GM12878 (cell line): Measurements from ENCODE around the gene UGGT1. TPM values are rescaled to one million over a fixed set of nuclear protein-coding genes. Genes with fewer than 3 reads are reported as not detected.

Experiments used
- ATAC-seq: fragments of 200-7000 bp; cut with Tn5 transposase; 3 replicates; pipeline ENCODE4 v1.9.1; 2020; ENCODE audit warnings: mild to moderate bottlenecking, moderate library complexity
- BruUV-seq: library from RNA; stranded (reverse); fragments of 400-500 nt; replicated peaks from 2 replicates; lab custom pipeline; 2021; lab: Mats Ljungman, UMichigan
- CTCF ChIA-PET: fragments of 300-600 bp; sonication (Branson Sonifier 250); formaldehyde crosslinking; extraction: SDS; loops from one replicate; lab custom pipeline; 2021; ENCODE audit warnings: inconsistent platforms; lab: Yijun Ruan, JAX
- POLR2A ChIA-PET: fragments of 350-600 bp; formaldehyde crosslinking; extraction: SDS; loops from one replicate; lab custom pipeline; 2021; ENCODE audit warnings: inconsistent platforms; lab: Charles Lee
- RAD21 ChIA-PET: fragments of 300-600 bp; sonication (Branson Sonifier 250); formaldehyde crosslinking; loops from one replicate; lab custom pipeline; 2023; ENCODE audit warnings: antibody characterized with exemption; ENCODE audit not compliant: unreplicated experiment; lab: Charles Lee
- SMC1A ChIA-PET: fragments of 300-600 bp; sonication (Branson Sonifier 250); formaldehyde crosslinking; loops from one replicate; lab custom pipeline; 2023; ENCODE audit not compliant: unreplicated experiment, uncharacterized antibody; lab: Charles Lee
- DNase-seq: peaks from one replicate; pipeline ENCODE4 v3.0.0-alpha.2; 2011; ENCODE audit warnings: low read depth, low spot score
- FAIRE-seq: peaks from 3 replicates; lab custom pipeline; 2011; peaks lifted over from hg19 to GRCh38; lab: Jason Lieb, UNC
- H2AFZ ChIP-seq: 2 replicates; pipeline ENCODE4 v1.6.0; 2011; ENCODE audit warnings: low read depth, low read length, control low read depth; ENCODE audit not compliant: control insufficient read depth
- H3K27ac ChIP-seq: 2 replicates; pipeline ENCODE4 v1.5.1; 2011; ENCODE audit warnings: control low read depth; ENCODE audit not compliant: control insufficient read depth, insufficient read depth
- H3K27me3 ChIP-seq, 2 experiments: replicated peaks in 1 of 2; 2 replicates each; pipeline versions ENCODE4 v1.6.0 to v1.6.1; 2011; ENCODE audit warnings: low read length in 1 of 2; ENCODE audit not compliant: control insufficient read depth in 2 of 2, insufficient read depth in 2 of 2
- H3K36me3 ChIP-seq, 2 experiments: 2 replicates each; pipeline ENCODE4 v1.5.1; 2011; ENCODE audit warnings: low read length in 1 of 2; ENCODE audit not compliant: control insufficient read depth in 2 of 2, insufficient read depth in 2 of 2
- H3K4me1 ChIP-seq: 2 replicates; pipeline ENCODE4 v1.6.1; 2011; ENCODE audit warnings: mild to moderate bottlenecking, low read length, moderate library complexity, mixed read lengths; ENCODE audit not compliant: control insufficient read depth, insufficient read depth
- H3K4me2 ChIP-seq: 2 replicates; pipeline ENCODE4 v1.6.0; 2011; ENCODE audit warnings: control low read depth; ENCODE audit not compliant: control insufficient read depth, insufficient read depth
- H3K4me3 ChIP-seq: fragments of 200-600 bp; sonication (generic); 2 replicates; pipeline ENCODE4 v1.5.1; 2016
- H3K79me2 ChIP-seq: 2 replicates; pipeline ENCODE4 v1.6.0; 2011; ENCODE audit warnings: low read length; ENCODE audit not compliant: control insufficient read depth, insufficient read depth
- H3K9ac ChIP-seq: 2 replicates; pipeline ENCODE4 v1.8.0; 2011; ENCODE audit warnings: low read length, control low read depth, mixed read lengths; ENCODE audit not compliant: control insufficient read depth, insufficient read depth
- H3K9me3 ChIP-seq: replicated peaks from 3 replicates; pipeline ENCODE4 v1.5.1; 2011; ENCODE audit warnings: mild to moderate bottlenecking, low read length; ENCODE audit not compliant: control insufficient read depth, insufficient read depth
- H4K20me1 ChIP-seq: 2 replicates; pipeline ENCODE4 v1.6.0; 2011; ENCODE audit not compliant: control insufficient read depth, insufficient read depth
- CHD2 ChIP-seq: IDR thresholded peaks from 2 replicates; pipeline ENCODE4 v1.6.1; 2011; ENCODE audit warnings: low read depth, low read length, improper control_type of control experiment, borderline replicate concordance
- GATAD2B ChIP-seq: fragments of 450-650 bp; conservative IDR thresholded peaks from 2 replicates; pipeline ENCODE4 v1.6.1; 2017; ENCODE audit warnings: low read depth, mild to moderate bottlenecking, moderate library complexity
- IKZF2 ChIP-seq, 2 experiments: fragments of 450-650 bp; IDR thresholded peaks; 2 replicates each; pipeline ENCODE4 v1.6.1; 2017; ENCODE audit warnings: mild to moderate bottlenecking in 2 of 2, moderate library complexity in 2 of 2
- MYB ChIP-seq: fragments of 150-350 bp; IDR thresholded peaks from 2 replicates; pipeline ENCODE4 v1.6.1; 2014; ENCODE audit warnings: mild to moderate bottlenecking, low read depth, low read length, borderline replicate concordance
- RAD21 ChIP-seq: IDR thresholded peaks from 2 replicates; pipeline ENCODE4 v1.6.1; 2011; ENCODE audit warnings: mild to moderate bottlenecking, low read depth, low read length, moderate library complexity; ENCODE audit not compliant: insufficient read depth
- REST ChIP-seq: IDR thresholded peaks from 2 replicates; pipeline ENCODE4 v1.6.1; 2012; ENCODE audit warnings: mild to moderate bottlenecking, low read depth, low read length
- WGBS: methylation state at CpG from one replicate; pipeline ENCODE4 v1.1.6; 2016; ENCODE audit warnings: low lambda C conversion rate; ENCODE audit not compliant: insufficient replicate concordance, insufficient coverage; ENCODE audit errors: missing lambda C conversion rate; 5-methylcytosine and 5-hydroxymethylcytosine counted together
- in situ Hi-C: fragments of 300-500 bp; cut with MboI; formaldehyde crosslinking; loops from 9 replicates; pipeline ENCODE4 v1.14.3; 2018; ENCODE audit warnings: mixed read lengths
- intact Hi-C: fragments of 100-400 bp; cut with micrococcal nuclease; formaldehyde crosslinking; loops from one replicate; pipeline ENCODE4 v1.14.2; 2022; ENCODE audit not compliant: unreplicated experiment
- polyA plus RNA-seq, 11 experiments: library from polyadenylated mRNA; depleted of rRNA in 4 of 11; unstranded in 6 of 11; stranded (reverse) in 5 of 11; fragments of >200 nt; fragmentation: Nextera tagmentation in 4 of 11; fragmentation: Illumina TruSeq in 1 of 11; extraction: Ambion mirVana in 4 of 11; extraction: Trizol in 1 of 11; gene quantifications; 1 replicate in 1 of 11; 2 replicates in 10 of 11; pipeline versions ENCODE4 v1.2.1 to v1.2.3, GENCODE V29; 2011 to 2016; ENCODE audit warnings: inconsistent platforms in 2 of 11, missing spikeins in 2 of 11, low read depth in 1 of 11
- total RNA-seq, 4 experiments: library from RNA; depleted of rRNA in 3 of 4; stranded (reverse); fragments of >200 nt in 3 of 4; fragmentation: Illumina TruSeq in 1 of 4; extraction: Trizol in 1 of 4; gene quantifications; 2 replicates each; pipeline versions ENCODE4 v1.2.1 to v1.2.3, GENCODE V29; 2013 to 2021

Gene UGGT1
- total and polyA plus RNA-seq, 10 of the 15 experiments (the other 5 are each of a cell fraction or from before 2014, with no cell fraction given): 4.1 to 49.8 (median 28.5) TPM

- no TSS peak for BruUV-seq
- H3K27me3 ChIP-seq: no peaks in the 10 kb centered on the region
- no peak for DNase-seq
- H3K27ac ChIP-seq: peak overlapping the region; percentile 35
- no peak overlapping the region for H2AFZ ChIP-seq
- in situ Hi-C loops (no loop called here), intact Hi-C loops (no loop called here)
- H3K79me2 ChIP-seq: peaks cover 29% of the 10 kb centered on the region
- H3K4me3 ChIP-seq: peak overlapping the region; percentile 33; the same call in 1 of the 2 replicates
- peak; percentile 65 for ATAC-seq
- no peaks in the 10 kb centered on the region for H4K20me1 ChIP-seq
- ChIA-PET RAD21 (interaction anchor here (4.1 kb wide), 1 partner anchor 12 kb away, joined by 21 read pairs; the partner anchor contains the start of gene UGGT1), POLR2A (interaction anchor here (1.8 kb wide), 2 partner anchors 10 to 12 kb away, joined by 7 to 16 read pairs; partner anchors contain the start of gene UGGT1), SMC1A (interaction anchor here (0.9 to 2.8 kb wide), 4 partner anchors 9 to 75 kb away, joined by 3 to 19 read pairs (median 5); partner anchors contain the start of genes SAP130 and UGGT1), CTCF (interaction anchor here (1.5 to 4.7 kb wide), 2 partner anchors 10 to 40 kb away, joined by 3 to 26 read pairs; no protein-coding TSS in a partner anchor)
- no peaks in the 10 kb centered on the region for H3K9me3 ChIP-seq
- no peak for TF ChIP-seq GATAD2B
- TF ChIP-seq MYB: no peak
- no peak for TF ChIP-seq IKZF2 (IDR thresholded peaks at IDR 0.05)
- TF ChIP-seq RAD21: no peak
- TF ChIP-seq CHD2: no peak
- no peak for TF ChIP-seq REST
- peak overlapping the region; percentile 61; the same call in 1 of the 2 replicates for H3K4me2 ChIP-seq
- WGBS: 52% methylated on average over 1 of the region's 1 CpG
- peaks cover 0 to 8% of the 10 kb centered on the region in 2 experiments; a peak in 2 of 4 replicates for H3K36me3 ChIP-seq
- FAIRE-seq: no peak
- no peak overlapping the region for H3K9ac ChIP-seq
- H3K4me1 ChIP-seq: peaks cover 11% of the 10 kb centered on the region
These were observed 12.4 kb downstream of the UGGT1 start for GRCh38 chr2:128103407-128103806.
